HepG2 (cell line): ENCODE measurements around the gene RUNX3. TPM values are rescaled to one million over a fixed set of nuclear protein-coding genes. Genes with fewer than 3 reads are reported as not detected.

Source experiments
- HMGA1 ChIP-seq: sonication (generic); formaldehyde crosslinking; conservative IDR thresholded peaks from 2 replicates; pipeline ENCODE4 v1.4.0; 2020; ENCODE audit warnings: missing genetic modification reagents
- HNRNPH1 ChIP-seq: fragments of 200-400 bp; formaldehyde crosslinking; optimal IDR thresholded peaks from 2 replicates; pipeline ENCODE3; 2017; ENCODE audit warnings: mild to moderate bottlenecking, low read depth, low read length
- NR1H2 ChIP-seq: sonication (generic); formaldehyde crosslinking; IDR thresholded peaks from 2 replicates; pipeline ENCODE4 v1.8.1; 2022; ENCODE audit warnings: low read depth, missing genetic modification reagents, borderline replicate concordance
- REXO4 ChIP-seq: sonication (generic); formaldehyde crosslinking; IDR thresholded peaks from 2 replicates; pipeline ENCODE4 v1.8.0; 2022; ENCODE audit warnings: missing genetic modification reagents, mild to moderate bottlenecking, borderline replicate concordance
- SMARCC2 ChIP-seq: fragments of 450-650 bp; IDR thresholded peaks from 2 replicates; pipeline ENCODE4 v1.6.1; 2017; ENCODE audit warnings: antibody characterized with exemption, mild to moderate bottlenecking
- SRSF4 ChIP-seq: fragments of 200-400 bp; formaldehyde crosslinking; IDR thresholded peaks from one replicate; pipeline ENCODE4 v1.6.1; 2018; ENCODE audit warnings: mild to moderate bottlenecking, low read depth, low read length, moderate library complexity; ENCODE audit not compliant: poor library complexity, severe bottlenecking
- TEAD2 ChIP-seq: sonication (generic); formaldehyde crosslinking; IDR thresholded peaks from 2 replicates; pipeline ENCODE4 v1.9.0; 2021; ENCODE audit warnings: missing genetic modification reagents
- ZNF136 ChIP-seq: sonication (generic); formaldehyde crosslinking; IDR thresholded peaks from 2 replicates; pipeline ENCODE4 v1.8.1; 2022; ENCODE audit warnings: low read depth, mild to moderate bottlenecking, moderate library complexity, missing genetic modification reagents
- ZNF280D ChIP-seq: sonication (generic); formaldehyde crosslinking; IDR thresholded peaks from 2 replicates; pipeline ENCODE4 v1.5.1; 2020; ENCODE audit warnings: mild to moderate bottlenecking, missing genetic modification reagents
- ZNF407 ChIP-seq: sonication (generic); formaldehyde crosslinking; IDR thresholded peaks from one replicate; pipeline ENCODE4 v1.5.1; 2020; ENCODE audit warnings: mild to moderate bottlenecking, missing genetic modification reagents; ENCODE audit errors: not compliant biosample characterization
- ZNF709 ChIP-seq: sonication (generic); formaldehyde crosslinking; IDR thresholded peaks from 2 replicates; pipeline ENCODE4 v1.5.0; 2020; ENCODE audit warnings: mild to moderate bottlenecking, missing genetic modification reagents
- ZNF782 ChIP-seq: sonication (generic); formaldehyde crosslinking; IDR thresholded peaks from 2 replicates; pipeline ENCODE4 v1.4.0; 2020; ENCODE audit warnings: missing genetic modification reagents, mild to moderate bottlenecking, borderline replicate concordance
- polyA plus RNA-seq, 8 experiments: library from polyadenylated mRNA; depleted of rRNA in 3 of 8; stranded (reverse) in 7 of 8; unstranded in 1 of 8; fragments of >200 nt; fragmentation: Illumina TruSeq in 4 of 8; extraction: Trizol in 4 of 8; gene quantifications; 2 replicates each; pipeline versions ENCODE4 v1.2.1 to v1.2.3, GENCODE V29; 2011 to 2016; ENCODE audit warnings: low read depth in 4 of 8, missing spikeins in 1 of 8, mixed read lengths in 1 of 8; ENCODE audit not compliant: insufficient read depth in 1 of 8
- total RNA-seq, 5 experiments: library from RNA; depleted of rRNA; stranded (reverse); fragments of >200 nt; fragmentation: Illumina TruSeq; extraction: Trizol; gene quantifications; 2 replicates each; pipeline ENCODE4 v1.2.3, GENCODE V29; 2016; ENCODE audit warnings: low read depth in 1 of 5
- TF ChIP-seq, protein P1 (sequence below): sonication (generic); formaldehyde crosslinking; IDR thresholded peaks from 2 replicates; pipeline ENCODE4 v1.4.0; 2020; ENCODE audit warnings: missing genetic modification reagents, borderline replicate concordance

The RUNX3 gene
- total and polyA plus RNA-seq, 2 of the 13 experiments (the other 11 are each of a cell fraction or from before 2014, with no cell fraction given) = 0.04 to 0.22 TPM

DNA sequence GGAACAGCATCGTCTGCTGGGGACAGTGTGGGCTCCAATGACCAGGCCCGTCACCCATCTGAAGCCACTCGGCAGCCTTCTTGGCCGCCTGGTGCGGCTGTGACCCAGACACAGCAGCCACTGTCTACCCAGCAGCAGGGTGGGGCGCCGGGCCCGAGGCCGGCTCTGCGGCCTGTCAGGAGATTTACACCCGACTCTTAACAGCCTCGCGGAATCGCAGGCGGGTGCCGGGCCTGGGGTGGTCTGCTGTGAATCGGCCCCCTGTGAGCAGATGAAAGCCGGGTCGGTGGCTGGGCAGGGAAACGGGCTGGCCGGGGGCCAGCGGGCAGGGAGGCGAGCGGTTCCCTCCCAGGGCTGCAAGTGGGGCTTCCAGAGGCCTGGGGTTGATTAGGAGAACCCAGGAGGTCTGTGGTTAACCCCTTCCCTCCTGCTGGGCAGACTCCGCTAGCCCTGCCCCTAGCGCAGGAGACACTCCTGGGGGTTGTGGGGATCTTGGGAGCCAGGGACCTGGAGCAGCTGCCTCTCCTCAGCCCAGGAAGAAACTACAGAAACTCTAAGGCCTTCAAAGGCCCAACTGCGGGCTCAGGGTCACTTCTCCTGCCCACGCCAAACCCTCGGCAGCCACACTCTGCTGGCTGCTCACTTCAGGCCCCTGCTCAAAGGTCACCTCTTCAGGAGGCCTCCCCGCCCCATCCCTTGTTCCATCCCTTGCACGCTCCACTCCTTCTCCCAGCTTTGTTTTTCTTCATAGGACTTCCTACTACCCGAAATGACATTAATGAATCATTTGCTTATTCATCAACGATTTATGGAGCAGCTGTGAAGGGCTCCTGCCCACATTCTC lies 15.6 kb downstream of the RUNX3 start (continued):
- TF ChIP-seq ZNF407 (CRISPR knock-in tag) (no peak), SRSF4 (no peak), ZNF709 (CRISPR knock-in tag) (no peak), NR1H2 (CRISPR knock-in tag) (no peak), ZNF280D (CRISPR knock-in tag) (no peak), ZNF782 (CRISPR knock-in tag) (no peak), SMARCC2 (no peak), HNRNPH1 (no peak), TEAD2 (CRISPR knock-in tag) (no peak), REXO4 (CRISPR knock-in tag) (no peak), ZNF136 (CRISPR knock-in tag) (no peak), HMGA1 (no peak)
- TF ChIP-seq, protein P1, sequence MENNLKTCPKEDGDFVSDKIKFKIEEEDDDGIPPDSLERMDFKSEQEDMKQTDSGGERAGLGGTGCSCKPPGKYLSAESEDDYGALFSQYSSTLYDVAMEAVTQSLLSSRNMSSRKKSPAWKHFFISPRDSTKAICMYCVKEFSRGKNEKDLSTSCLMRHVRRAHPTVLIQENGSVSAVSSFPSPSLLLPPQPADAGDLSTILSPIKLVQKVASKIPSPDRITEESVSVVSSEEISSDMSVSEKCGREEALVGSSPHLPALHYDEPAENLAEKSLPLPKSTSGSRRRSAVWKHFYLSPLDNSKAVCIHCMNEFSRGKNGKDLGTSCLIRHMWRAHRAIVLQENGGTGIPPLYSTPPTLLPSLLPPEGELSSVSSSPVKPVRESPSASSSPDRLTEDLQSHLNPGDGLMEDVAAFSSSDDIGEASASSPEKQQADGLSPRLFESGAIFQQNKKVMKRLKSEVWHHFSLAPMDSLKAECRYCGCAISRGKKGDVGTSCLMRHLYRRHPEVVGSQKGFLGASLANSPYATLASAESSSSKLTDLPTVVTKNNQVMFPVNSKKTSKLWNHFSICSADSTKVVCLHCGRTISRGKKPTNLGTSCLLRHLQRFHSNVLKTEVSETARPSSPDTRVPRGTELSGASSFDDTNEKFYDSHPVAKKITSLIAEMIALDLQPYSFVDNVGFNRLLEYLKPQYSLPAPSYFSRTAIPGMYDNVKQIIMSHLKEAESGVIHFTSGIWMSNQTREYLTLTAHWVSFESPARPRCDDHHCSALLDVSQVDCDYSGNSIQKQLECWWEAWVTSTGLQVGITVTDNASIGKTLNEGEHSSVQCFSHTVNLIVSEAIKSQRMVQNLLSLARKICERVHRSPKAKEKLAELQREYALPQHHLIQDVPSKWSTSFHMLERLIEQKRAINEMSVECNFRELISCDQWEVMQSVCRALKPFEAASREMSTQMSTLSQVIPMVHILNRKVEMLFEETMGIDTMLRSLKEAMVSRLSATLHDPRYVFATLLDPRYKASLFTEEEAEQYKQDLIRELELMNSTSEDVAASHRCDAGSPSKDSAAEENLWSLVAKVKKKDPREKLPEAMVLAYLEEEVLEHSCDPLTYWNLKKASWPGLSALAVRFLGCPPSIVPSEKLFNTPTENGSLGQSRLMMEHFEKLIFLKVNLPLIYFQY (CRISPR knock-in tag) = no peak
